T-helper 9 cell (primary cell): ENCODE measurements around the gene BTAF1.

Source experiments
- DNase-seq: peaks from one replicate; pipeline ENCODE4 v3.0.0-alpha.2; 2020

The BTAF1 gene

DNA sequence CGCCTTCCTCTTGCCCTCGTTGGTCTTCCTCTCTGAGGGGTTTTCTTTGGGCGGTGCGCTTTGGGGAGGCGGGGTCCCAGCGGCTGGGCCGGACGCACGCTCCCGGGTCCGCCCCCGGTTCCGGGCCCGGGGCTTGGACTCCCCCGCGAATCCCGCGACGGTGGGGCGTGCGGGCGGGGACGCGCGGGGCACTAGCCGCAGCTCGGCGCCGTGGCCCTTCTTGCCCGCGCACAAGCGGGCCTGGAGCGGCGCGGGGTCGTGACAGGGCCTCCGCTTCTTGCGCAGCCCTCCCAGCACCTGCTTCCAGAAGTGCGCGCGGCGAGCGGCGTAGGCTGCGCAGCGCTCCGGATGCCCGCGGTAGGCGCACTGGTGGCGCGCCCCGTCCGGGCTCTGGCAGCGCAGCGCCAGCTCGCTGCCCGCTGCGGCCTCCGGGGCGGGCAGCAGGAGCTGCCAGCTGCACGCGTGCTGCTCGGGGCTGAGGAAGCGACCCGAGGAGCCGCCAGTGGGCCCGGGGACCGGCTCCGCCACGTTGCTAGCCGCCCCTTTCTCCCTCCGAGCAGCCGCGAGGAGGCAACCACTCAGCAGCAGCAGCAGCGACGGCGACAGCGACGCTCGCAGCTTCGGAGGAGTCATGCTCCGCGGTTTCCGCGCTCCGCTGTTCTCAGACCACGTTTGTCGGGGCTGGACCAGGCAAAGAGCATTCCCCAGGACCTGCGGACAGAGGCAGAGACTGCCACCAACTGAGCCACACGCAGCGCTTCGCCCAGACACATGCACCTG lies 15.0 kb upstream of the BTAF1 start:
- DNase-seq = peak; percentile 50

DNA sequence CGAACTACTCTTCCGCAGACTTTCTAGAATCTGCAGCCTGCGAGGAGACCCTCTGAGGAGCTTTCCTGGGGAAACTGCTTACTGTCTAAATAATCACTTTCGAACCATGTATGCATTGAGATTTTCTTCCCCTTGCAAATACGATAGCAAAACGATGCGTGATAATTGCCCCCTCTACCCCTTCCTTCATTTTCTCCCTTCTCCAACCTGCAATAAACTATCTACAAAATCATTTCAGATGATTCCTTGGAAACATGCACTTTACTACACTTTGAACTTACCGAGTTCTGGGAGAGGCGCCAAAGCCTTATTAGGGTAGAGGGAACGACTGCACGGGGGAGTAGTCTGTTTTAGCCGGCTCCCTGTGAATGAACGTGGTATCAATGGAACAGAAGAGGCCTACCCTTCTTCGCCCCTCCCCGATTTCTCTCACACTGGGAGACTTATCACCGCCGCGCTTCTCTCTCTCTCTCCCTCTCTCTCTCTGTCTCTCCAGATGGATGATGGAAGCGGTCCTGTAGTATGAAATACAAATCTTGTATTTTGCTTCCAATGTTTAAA lies 14.4 kb upstream of the BTAF1 start, which contains the start of gene FGFBP3:
TSS of gene FGFBP3 (minus strand) at position 370 of the 561 bp plus-strand sequence. CDS start 517 bp downstream, outside the sequence.
- DNase-seq = no peak

DNA sequence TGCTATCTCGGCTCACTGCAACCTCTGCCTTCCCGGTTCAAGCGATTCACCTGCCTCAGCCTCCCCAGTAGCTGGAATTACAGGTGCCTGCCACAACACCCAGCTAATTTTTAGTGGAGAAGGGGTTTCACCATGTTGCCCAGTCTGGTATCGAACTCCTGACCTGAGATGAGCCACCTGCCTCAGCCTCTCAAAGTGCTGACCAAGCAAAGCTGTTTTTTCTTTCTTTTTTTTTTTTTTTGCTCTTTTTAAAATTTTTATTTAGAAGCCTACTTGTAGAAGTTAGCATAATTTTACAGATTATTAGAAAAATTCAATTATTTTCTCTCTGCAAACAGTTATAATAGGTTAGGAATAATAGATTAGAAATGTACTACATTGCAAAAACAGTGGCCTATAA lies 13.1 kb upstream of the BTAF1 start:
- DNase-seq = no peak

DNA sequence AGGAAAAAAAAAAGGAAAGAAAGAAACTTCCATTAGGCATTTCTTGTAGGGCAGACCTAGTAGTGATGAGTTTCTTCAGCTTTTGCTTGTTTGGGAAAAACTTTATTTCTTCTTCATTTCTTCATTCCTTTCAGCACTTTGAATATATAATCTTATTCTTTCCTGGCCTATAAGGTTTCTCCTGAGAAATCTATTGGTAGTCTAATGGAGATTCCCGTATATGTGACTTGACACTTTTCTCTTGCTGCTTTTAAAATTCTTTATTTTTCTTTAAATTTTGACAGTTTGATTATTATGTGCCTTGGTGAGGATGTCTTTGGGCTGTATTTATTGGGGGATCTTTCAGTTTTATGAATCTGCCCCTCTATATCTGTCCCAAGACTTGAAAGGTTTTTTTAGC lies 3.9 kb upstream of the BTAF1 start:
- DNase-seq = no peak

DNA sequence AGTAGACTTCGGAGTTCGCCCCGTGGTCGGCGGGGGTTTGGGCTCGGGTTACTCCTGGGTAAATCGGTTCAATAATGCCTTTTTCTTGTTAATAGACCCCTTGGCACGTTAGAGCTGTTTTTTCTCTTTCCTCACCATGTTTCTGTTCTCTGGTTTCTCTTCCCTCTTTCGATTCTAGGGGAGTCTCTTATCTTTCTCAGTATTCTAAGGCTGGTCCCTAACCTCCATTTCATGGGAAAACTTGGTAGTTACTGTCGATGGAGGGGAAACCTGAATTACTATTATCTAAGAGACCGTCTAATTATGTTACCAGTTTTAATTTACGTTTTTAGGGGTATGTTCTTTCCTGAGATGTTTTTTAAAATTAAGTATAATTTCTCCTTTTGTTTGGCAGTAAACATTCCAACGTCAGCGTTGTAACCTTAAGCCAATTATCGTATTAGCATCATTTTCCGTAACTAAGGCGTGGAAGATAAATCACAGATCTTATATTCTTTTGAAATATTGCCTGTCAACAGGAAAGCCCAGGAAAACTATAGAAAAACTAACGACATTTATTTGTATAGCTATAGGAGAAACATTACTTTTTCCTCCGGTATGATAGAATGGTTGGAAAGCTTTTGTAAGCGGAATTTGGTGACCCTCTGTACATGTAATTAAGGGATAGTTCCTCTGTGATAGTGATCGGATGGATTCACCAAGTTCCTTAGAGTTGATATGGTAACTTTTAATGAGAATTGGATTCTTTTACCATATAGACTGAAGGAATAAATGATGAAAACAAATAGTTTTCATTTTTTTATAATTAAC lies 847 bp downstream of the BTAF1 start:
- no peak for DNase-seq

DNA sequence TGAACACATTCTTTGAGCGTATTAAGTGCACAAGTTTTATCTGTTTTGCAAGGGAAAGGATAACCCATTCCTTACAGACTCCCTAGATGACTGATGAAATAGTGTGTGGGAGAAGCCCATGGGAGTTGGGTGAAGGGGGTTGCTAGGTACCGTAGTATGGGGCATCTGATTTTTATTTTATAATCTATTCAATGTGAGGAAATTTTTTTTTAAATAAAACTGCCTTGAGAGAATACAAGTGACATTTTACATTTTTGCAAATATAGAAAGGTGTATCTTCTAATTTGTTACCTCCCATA lies 1.4 kb downstream of the BTAF1 start:
- DNase-seq = no peak

DNA sequence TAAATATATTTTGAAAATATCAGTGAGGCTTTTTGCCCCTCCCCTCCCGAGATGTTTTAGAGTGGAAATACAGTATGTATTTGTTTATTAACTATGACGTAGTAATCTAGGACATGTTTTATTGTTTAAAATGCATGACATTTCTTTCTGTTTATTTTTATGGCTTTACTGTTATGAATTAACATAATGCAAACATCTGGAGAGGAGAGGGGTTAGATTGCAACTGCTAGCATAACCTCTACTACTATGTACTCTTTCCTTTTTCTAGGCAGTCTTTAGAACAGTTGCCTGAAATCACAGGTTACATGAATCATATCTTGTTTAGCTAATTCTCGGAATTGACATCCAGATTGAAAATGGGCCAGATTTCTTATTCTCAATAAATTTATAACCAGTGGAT lies 7.4 kb downstream of the BTAF1 start:
- DNase-seq = no peak

DNA sequence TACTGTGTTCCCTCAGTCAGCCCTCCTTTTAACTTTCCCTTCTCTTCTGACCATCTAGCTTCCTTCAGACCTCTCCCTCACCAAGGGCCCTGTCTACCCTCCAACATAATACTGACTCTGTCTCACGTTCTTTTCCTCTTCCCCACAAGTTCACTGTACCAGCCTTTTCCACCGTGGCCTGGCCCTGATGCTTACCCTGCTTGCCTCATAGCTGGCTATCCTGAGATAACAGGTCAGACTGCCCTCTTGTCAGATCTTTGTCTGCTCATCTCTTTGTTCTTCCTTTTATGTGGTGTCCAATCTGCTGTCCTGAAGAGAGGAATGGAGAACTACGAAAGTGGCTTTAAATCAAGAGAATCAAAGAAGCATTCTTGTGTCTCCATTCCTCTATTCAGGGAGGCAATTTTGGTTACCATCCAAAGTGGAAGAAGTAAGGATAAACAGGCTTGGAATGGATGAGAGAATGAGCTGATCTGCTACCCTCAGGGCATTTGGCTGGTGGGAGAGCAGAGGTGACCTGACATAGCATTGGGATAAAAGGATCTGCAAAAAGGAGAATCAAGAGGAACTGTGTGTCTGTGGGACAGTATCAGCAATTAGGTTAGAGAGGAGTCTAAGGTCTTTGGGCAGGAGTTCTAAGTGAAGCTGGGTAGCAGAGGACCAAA lies 8.1 kb downstream of the BTAF1 start:
- no peak for DNase-seq

DNA sequence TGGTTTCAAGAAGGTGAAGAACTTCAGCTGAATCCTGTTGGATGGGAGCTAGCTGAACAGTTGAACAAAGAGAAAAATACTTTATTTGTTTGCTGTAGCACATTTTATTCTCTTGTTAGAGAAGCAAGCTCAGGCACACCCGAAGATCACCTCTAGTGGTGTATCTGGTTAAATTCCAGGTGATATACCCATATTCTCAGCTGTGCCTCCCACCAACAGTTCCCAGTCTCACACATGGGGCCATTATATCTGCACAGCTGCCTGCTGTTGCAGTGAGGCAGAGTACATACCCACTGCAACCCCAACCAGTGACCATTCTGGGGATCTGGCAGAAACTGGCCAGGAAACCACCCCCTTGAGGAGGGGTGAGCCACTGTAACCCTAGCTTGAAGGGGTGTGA lies 9.2 kb downstream of the BTAF1 start:
- DNase-seq = no peak

DNA sequence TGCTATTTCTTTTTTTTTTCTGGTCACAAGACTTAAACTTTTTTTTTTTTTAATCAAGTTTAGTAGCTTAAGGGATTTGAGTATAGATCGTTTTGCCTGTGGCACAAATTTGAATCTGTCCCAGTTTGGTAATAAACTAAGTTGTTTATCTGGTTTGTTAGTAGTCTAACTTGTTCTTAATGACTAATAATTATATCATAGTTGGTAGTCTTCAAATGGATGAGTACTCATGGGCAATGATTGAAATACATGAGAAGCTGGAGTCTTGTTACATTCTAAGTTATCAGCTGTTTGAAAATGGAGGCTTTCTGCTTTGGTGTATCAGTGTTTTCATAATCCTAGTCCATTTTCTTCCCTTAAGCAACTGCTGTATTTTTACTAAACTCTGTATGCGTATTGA lies 12.3 kb downstream of the BTAF1 start:
- DNase-seq = no peak

DNA sequence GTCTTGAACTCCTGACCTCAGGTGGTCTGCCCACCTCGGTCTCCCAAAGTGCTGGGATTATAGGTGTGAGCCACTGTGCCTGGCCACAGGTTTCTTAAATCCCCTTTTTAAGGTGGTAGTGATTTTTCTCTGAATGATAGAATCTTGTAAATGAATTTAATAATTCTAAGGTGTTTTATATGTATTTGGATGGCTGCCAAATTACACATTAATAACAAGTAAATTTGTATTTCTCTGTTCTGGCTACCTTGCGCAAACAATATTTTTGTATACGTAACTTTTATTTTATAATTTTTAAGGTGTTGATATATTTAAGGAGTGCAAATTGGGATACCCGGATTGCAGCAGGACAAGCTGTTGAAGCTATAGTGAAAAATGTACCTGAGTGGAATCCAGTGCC lies 16.1 kb downstream of the BTAF1 start:
- no peak for DNase-seq

DNA sequence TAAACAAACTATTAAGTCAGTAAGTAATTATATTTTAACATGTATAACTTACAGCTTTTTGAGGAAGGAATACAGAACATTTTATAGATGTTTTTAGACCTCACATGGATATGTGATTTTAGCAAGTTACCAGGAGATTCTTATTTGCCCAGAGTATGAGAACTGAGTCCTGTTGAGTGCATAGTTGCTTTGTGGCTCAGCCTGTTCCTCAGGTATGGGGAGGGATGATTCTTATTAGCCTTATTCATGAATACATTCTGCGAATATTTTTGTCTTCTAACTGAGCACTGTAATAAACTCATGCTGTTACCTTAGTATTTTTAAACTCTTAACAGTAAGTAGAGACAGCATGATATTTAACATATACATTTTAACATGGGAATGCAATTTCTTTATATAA lies 17.9 kb downstream of the BTAF1 start:
- DNase-seq = no peak

DNA sequence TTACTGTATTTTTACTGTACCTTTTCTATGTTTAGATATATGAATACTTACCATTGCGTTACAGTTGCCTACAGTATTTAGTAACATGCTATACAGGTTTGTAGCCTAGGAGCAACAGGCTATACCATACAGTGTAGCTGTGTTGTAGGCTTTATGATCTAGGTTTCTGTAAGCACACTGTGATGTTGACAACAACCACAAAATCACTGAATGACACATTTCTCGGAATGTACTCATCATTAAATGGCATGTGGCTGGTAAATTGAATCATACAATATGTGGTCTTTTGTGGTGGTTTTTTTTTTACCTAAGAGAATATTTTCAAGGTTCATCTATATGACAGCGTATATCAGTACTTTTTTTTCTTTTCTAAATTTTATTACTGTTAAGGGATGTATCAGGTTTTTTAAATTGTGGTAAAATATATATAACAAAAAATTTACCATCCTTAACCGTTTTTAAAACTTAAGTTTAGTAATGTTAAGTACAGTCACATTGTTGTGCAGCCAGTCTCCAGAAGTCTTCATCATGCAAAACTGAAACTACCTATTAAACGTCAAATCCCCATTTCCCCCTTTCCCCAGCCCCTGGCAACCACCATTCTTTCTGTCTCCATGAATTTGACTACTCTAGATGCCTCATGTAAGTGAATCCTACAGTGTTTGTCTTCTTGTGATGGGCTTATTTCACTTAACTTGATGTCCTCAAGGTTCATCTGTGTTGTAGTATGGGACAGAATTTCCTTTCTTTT lies 21.5 kb downstream of the BTAF1 start:
- DNase-seq = no peak

DNA sequence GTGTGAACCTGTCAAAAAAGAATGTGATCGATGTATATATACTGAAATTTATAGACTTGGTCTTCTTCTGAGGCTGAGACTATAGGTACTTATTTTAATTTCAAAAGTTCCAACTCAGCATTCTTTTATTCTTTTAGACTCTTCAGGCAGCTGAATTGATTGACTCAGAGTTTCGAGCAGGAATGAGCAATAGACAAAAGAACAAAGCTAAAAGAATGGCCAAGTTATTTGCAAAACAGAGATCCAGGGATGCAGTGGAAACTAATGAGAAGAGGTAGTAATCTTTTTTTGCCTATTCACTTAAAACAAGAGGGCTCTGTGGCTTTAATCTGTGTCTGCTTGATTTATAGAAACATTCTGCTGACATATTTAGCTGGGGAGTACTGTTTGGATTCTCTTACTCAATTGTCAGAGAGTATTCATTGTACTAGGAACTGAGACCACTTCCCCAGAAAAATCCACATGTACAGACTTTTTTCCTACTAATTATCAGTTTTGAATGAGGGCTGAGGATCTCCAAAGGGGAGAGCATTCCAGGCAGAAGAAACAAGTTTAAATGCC lies 30.1 kb downstream of the BTAF1 start:
- DNase-seq = no peak

DNA sequence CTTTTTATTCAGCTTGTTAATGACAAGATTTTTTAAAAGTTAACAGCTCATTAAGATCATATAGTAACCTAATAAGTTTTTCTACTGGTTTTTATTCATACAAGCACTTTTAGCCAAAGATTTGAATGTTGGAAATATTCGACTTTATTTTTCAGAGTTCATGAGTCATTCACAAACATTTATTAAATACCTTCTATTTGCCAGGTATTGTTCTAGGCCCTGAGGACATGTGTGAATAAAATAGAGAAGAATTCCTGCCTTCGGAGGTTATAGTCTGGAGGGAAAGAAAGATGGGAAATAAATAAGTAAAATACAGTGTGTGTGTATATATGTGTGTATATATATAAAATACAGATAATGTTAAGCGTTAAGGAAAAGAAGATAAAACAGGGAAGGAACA lies 31.5 kb downstream of the BTAF1 start:
- DNase-seq = no peak

DNA sequence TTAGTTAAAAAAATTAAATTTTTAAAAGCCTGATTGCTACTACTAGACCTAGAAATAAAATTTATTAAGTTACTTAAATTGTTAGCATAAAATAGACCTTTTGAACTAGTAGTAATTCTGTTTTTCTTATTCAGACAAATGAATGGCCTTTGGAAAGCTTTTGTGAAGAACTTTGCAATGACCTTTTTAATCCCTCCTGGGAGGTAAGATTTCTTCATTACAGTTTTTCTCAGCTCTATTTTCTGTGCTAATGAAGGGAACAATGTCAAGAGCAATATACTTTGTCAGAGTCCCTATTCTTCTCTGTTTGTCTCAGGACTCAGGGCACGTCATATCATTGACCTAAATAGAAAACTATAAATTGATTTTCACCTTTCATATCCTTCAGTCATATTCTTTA lies 33.5 kb downstream of the BTAF1 start:
- DNase-seq = no peak

DNA sequence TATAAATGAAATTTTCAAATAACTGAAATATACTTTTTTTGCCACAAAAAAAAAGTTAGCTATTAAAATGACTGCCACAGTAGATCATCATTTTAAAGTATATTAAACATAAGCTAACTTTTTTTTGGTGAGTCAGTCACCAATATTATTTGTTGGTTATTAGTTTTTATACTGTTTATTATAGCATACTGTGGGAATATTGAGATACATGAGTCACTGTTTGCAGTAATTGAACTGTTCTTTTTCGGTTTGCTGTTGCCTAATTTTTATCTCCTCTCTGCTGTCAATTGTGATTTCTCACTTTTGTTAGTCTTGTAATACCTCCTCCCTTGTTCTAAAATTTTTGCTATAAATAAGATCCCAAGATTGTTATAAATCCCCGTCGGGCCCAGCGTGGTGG lies 45.7 kb downstream of the BTAF1 start:
- DNase-seq = no peak

DNA sequence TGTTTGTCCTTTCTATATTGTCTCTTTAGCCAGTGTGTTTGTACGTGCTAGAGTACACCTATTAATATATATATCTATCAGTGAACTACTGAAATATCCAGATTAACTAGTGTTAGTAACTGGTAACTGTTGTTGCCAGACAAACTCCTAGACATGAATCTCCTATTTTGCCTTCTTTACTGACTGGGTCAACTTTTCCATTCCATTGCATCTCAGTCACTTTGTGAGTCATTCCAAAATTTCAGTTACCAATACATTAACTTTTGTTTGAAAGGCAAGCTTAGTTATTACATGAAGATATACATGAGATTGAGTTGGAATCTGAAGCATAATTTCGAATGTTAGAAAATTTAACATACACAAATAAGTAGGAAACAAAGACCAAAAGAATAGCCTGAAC lies 51.4 kb downstream of the BTAF1 start:
- DNase-seq = no peak

DNA sequence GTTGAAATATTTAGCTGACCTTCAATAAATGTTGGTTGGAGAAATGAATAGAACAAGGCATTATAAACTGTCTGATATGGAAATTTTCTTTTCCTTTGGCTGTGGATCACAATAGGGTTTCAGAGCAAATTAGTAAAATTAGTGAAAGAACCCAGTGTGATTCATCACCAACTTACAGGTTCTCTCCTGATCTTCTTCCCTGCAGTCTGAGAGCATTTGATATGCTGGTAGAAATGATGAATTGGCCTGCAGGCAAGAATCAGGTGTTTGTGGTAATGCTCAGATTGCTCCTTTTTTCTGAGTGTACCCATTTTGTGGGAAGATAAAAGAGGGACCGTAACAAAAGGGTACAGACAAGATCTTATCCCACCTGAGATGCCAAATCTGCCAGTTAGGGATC lies 51.9 kb downstream of the BTAF1 start:
- no peak for DNase-seq

DNA sequence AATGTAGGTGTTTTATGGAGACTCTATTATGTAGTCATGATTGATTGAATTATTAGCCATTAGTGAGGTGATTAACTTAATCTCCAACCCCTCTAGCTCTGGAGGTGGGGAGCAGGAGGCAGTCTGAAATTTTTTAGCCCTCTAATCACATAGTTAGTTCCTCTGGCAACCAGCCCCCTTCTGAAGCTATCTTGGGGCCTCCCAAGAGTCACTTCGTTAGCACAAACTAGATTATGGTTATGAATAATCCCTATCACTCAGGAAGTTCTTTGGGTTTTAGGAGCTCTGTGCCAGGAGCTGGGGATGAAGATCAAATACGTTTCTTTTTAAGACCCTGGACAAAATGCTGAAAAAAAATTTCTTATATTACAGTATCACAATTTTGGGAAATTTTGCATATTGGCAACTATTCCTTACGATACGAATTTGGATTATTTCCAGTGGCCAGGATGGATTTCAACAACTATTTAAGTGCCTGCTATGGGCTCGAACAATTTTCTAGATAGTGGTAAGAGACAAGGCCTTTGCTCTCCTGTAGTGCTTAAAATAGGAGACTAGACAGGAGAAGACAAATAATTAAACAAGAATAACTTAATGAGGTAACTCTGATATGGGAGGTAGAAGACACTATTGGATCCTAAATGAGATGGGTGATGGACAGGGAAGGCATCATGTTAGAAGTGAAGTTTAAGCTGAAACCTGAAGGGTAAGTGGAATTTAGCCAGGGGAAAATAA lies 52.9 kb downstream of the BTAF1 start:
- no peak for DNase-seq

DNA sequence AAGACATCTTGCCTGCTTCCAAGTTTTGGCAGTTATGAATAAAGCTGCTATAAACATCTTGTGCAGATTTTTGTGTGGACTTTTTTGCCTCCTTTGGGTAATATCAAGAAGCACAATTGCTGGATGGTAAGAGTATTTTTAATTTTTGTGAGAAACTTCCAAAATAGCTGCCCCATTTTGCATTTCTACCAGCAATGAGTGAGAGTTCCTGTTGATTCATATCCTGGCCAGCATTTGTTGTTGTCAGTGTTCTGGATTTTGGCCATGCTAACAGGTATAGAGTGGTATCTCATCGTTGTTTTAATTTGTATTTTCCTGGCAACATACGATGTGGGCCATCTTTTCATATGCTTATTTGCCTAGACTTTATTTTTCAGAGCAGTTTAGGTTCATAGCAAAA lies 53.9 kb downstream of the BTAF1 start:
- no peak for DNase-seq

DNA sequence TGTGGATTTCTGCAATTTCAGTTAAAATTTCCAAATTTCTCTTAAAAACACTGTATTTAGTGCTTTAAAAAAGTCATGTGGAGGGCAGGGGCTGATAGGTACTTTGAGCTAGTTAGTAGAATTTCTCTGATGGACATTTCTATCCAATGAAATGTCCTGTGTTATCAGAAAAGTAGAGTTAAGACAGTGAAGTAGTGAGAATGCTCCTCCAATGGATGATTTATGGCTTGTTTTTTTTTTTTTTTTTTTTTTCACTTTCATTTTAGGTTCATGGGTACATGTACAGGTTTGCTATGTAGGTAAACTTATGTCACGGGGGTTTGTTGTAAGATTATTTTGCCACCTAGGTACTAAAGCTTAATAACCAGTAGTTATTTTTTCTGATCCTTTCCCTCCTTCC lies 55.0 kb downstream of the BTAF1 start:
- no peak for DNase-seq
